ENCODE results near the gene AK5.

GRCh38 chr1:77387553-77387952, 105.7 kb downstream of the AK5 start:
- TF ChIP-seq CTCF (conservative IDR thresholded peaks at IDR 0.05; ENCODE audit: low read depth in 2 of 2) (no peak), POLR2AphosphoS5 (IDR thresholded peaks at IDR 0.05; ENCODE audit: low read depth) (no peak), REST (IDR thresholded peaks at IDR 0.05; ENCODE audit: unreplicated experiment) (no peak), STAT1 (IDR thresholded peaks at IDR 0.05; ENCODE audit: unreplicated experiment) (no peak), CREB1 (CRISPR knock-in tag; IDR thresholded peaks at IDR 0.05; ENCODE audit: low read depth) (no peak), EZH2 (IDR thresholded peaks at IDR 0.05; ENCODE audit: low read depth, unreplicated experiment) (no peak)

Measured in GM23338 (cell line).